ENCODE results near the gene BDNF.
"Not testable (repeated sequence)": the region's sequence is repeated elsewhere in the genome, so short reads cannot be mapped to it uniquely, and the experiment has no call there.

The BDNF gene

GRCh38 chr11:27700351-27701301 is at the start of gene BDNF:
Gene BDNF, minus strand, starts transcription at chr11:27700455. Its CDS starts 41,891 bp downstream, at chr11:27658564.
- DNase-seq, result no peak

DNA sequence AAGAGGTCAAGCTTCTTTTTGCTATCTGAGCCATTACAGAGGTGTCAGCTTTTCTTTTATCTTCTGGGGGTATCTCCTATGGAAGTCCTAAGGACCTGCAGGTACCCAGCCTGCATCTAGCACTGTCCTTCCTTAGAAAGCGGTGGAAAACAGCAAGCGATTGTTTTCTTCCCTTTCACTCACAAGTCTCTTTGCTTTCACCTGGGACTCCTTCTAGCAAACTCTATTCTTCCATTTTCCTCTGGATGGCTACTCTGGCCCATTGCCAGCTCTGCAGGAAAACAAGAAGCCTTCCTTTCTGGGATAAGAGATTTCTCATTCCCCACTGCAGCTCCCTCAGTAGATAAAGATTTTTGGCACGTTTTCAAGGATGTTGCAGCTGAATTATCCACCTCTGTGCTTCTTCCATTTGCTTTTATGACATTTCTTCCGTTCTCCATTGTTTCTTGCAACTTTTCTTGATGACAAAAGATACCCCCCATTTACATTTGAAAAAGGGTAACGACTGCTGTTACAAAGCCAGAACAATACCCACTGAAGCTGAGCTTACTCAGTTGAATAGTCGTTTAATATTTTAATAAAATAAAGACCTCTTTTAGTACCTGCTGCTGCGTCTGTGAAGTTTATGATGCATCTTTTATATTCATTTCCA is 40.2 kb upstream of the BDNF start:
- DNase-seq, result no peak

GRCh38 chr11:27735281-27735680 is 35.0 kb upstream of the BDNF start:
- DNase-seq, result no peak

GRCh38 chr11:27731803-27732202 is 31.5 kb upstream of the BDNF start:
- not testable (repeated sequence) for DNase-seq

DNA sequence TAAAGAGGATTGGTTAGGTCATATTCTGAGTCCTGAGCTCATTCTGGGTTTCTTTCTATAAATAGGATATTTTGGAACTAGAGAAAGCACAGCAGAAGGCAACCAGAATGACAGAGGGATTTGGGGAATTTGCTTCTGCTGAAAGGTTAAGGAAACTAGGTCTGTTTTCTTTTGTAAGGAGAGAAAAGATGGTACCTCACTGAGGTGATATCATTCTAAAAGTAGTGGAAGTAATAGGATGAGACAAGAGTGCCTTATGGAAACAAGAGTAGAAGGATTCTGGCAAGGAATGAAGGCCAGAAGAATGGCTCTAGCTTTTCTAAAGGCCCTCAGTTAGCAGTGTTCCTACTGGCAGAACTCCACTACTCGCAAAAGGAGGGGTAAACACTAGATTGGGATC is 26.7 kb upstream of the BDNF start:
- no peak for DNase-seq

DNA sequence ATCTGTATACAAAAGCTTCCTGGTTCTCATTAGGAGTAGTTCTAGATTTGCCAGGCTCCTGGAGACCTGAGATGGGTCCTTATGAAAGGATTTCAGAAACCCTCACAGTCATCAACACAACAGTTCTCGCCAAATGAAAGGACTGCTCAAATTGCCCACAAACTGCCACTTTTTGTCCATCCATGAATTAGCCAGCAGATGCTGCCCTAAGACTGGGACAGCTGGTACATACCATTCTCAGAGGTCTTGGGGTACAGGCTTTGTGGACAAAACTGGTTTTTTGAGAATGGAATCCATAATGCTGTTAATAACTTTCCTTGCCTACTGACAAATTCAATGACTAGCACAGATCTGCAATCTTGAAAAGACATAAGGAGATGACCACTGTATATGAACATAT is 23.4 kb upstream of the BDNF start:
- DNase-seq, result no peak

GRCh38 chr11:27722953-27723344 is 22.7 kb upstream of the BDNF start:
- no peak for DNase-seq

DNA sequence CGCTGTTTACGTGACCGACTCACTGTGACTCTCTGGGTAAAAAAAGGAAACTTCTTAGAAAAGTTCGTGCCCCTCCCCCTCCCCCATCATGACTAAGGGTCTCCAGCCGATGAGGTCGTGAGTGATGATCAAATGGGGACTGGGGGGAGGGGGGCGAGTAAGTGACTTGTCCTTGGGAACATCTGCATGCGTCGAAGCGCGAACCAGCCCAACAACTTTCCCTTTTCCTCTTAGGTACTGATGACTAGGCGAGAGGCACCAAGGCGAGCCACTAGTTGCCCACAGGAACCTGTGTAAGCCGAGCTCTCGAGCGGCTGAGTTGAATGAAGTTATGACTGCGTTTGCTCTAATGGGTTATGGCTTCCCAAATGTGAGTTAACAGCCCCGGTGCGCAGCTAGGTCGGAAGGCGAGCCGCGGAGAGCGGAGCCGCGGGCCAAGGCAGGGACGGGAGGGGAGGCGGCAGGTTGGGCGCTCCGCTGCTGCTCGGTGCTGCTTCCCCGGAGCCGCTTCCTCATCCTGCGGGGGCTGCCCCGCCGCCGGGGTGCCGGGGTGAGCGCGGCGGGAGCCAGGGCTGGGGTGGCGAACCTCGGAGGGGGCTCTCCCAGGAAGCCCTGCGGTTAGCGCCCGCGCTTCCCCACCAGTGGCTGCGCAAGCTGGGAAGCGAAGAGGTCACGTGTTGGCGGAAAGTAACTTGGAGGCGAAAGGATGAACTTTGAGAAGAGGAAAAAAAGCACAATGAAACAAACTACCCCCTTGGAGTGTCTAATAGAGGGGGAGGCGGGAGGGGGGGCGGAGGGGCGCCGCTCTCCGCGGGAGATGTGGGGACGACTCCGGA is 22.1 kb upstream of the BDNF start:
- DNase-seq, result no peak

- DNase-seq, result no peak
These were observed 21.2 kb upstream of the BDNF start for GRCh38 chr11:27721264-27722116.

GRCh38 chr11:27720277-27720830 is 20.1 kb upstream of the BDNF start:
- no peak for DNase-seq

DNA sequence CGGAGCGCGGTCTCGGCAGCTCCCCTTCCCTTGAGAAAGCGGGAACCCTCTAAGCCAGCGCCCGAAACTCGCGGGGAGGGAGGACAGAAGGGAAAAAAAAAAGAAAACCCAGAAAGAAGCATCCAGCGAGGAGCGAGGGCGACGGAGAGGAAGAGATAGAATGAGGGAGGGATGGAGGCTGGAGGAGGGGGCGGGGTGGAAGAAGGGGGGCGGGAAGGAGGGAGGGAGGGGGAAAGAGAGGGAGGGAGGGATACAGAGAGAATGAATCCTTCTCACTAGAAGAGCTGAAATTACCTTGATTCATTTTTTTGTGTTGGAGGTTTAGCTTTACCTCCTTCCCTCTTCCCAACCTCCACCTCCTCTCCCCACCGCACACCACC is 19.3 kb upstream of the BDNF start:
- DNase-seq, result no peak

DNA sequence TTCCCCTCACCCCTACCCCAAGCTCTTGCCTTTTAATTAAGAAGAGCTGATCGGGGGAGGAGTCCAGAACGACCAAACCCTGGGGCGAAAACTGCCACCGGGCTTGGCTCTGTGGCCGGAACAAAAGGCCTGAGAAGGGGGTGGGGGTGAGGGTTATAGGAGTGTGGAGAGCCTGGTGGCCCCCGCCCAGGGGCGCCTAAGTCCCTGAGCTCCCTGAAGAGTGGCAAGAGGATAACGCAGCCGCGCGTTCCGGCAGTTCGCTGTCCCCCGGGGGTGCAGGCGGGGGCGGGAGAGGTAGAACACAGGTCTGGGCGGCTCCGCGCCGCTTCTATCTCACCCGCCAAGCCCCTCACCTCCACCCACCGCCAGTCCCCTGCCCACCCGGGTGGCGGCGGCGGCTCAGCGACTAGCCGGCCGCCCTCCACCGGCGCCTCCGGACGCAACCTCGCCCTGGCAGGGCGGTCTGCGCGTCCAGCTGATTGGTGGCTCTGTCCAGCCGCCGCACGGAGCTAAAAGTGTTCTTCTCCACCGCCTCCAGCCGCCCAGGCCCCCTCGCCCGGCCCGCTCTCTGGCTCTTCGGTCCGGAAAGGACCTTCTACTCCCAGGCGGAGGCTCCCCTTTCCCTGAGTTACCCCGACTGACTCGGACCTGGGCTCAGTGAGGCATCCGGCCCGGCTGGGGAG is 18.7 kb upstream of the BDNF start:
- no peak for DNase-seq

- peak; percentile 21 for DNase-seq
These were observed 18.1 kb upstream of the BDNF start for GRCh38 chr11:27718346-27718862.

DNA sequence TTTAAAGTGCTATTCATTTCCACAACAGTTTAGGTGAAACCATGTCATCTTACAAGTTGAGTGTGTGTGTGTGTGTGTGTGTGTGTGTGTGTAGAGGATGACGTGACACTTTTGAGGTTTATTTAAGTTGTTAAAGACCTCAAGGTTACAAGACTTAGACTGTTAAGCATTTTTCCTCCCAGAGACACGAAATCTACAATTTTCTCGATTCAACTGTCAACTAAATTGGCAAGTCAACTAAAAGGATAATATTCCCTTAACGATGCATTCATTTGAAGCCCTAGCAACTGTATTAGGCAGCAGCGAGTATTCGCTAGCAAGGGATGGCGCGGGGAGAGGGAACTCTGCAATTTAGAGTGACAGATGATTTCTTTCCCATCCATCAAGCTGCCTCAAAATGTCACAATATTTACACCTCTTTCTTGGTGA is 17.6 kb upstream of the BDNF start:
- no peak for DNase-seq

GRCh38 chr11:27717377-27717776 is 17.1 kb upstream of the BDNF start:
- no peak for DNase-seq

DNA sequence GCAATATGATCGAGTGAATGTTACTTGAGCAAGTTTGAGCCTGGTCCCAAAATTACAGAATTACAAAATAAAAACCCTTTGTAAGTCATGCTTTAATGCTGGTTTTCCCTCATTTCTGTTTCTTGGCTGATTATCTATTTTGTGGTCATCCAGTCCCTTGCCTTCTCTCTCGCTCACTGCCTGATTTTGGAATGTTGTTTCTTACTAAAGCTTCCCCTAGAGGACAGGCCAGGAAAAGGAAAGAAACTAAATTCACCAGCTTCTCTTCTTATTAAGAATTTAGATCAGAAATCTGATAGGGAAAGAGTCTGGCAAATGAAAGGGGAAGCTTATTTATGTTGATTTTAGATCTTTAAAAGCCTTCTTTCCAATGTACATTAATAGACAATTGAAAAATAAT is 16.6 kb upstream of the BDNF start:
- no peak for DNase-seq

GRCh38 chr11:27716216-27716615 is 16.0 kb upstream of the BDNF start:
- DNase-seq, result no peak

DNA sequence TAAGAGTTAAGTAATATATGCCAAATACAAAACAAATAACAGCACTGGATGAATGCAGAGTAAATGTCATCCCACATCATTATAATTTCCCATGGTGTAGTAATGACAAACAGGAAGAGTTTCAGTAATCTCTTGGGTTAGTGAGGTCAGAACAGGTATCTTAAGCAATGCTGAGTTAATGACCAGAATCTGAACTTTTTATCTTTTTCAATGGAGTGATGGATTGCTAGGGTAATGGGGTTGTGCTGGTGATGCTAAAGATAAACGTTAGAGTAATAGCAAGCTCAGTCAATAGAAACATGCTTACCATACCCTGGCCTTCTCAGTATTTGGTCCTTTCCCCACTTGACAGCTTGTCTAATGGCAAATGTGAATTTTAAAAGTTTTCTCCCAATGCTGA is 11.5 kb upstream of the BDNF start:
- DNase-seq, result no peak

GRCh38 chr11:27710536-27710935 is 10.3 kb upstream of the BDNF start:
- no peak for DNase-seq

- no peak for DNase-seq
These were observed 7.4 kb upstream of the BDNF start for GRCh38 chr11:27707676-27708075.
